SK-N-SH (cell line): ENCODE data around the gene LHX5.

ENCODE experiments used
- CTCF ChIP-seq: fragments of 200-600 bp; sonication (generic); IDR thresholded peaks from 2 replicates; pipeline ENCODE4 v1.6.1; 2017; ENCODE audit warnings: antibody characterized with exemption, mild to moderate bottlenecking, moderate library complexity
- ELF1 ChIP-seq: IDR thresholded peaks from 2 replicates; pipeline ENCODE4 v1.4.0; 2012
- EP300 ChIP-seq, 2 experiments: IDR thresholded peaks; 2 replicates each; pipeline versions ENCODE4 v1.4.0 to v1.6.1; 2012; ENCODE audit warnings: borderline replicate concordance in 1 of 2, low read depth in 1 of 2, low read length in 1 of 2
- EZH2phosphoT487 ChIP-seq: fragments of 200-600 bp; sonication (generic); IDR thresholded peaks from 2 replicates; pipeline ENCODE4 v1.6.1; 2017; ENCODE audit warnings: low read depth, mixed run types, mild to moderate bottlenecking, antibody characterized with exemption, moderate library complexity, borderline replicate concordance
- FOSL2 ChIP-seq: IDR thresholded peaks from 2 replicates; pipeline ENCODE4 v1.4.0; 2012; ENCODE audit warnings: low read depth, mild to moderate bottlenecking, moderate library complexity, borderline replicate concordance
- FOXJ3 ChIP-seq: sonication (generic); formaldehyde crosslinking; IDR thresholded peaks from 2 replicates; pipeline ENCODE4 v1.5.1; 2020; ENCODE audit warnings: mild to moderate bottlenecking, missing genetic modification reagents
- JUND ChIP-seq: IDR thresholded peaks from 2 replicates; pipeline ENCODE4 v1.4.0; 2012
- REST ChIP-seq: IDR thresholded peaks from 2 replicates; pipeline ENCODE4 v1.6.1; 2012; ENCODE audit warnings: mild to moderate bottlenecking, low read depth, low read length, moderate library complexity
- RFX5 ChIP-seq: IDR thresholded peaks from 2 replicates; pipeline ENCODE4 v1.6.1; 2012; ENCODE audit warnings: mild to moderate bottlenecking, improper control_type of control experiment, low read length
- SMC3 ChIP-seq: IDR thresholded peaks from 2 replicates; pipeline ENCODE4 v1.6.1; 2012; ENCODE audit warnings: low read depth, low read length, improper control_type of control experiment
- TEAD4 ChIP-seq: IDR thresholded peaks from 2 replicates; pipeline ENCODE4 v1.4.0; 2012; ENCODE audit warnings: mild to moderate bottlenecking, borderline replicate concordance; ENCODE audit not compliant: insufficient read depth
- USF2 ChIP-seq: fragments of 150-350 bp; IDR thresholded peaks from 2 replicates; pipeline ENCODE4 v1.6.1; 2017; ENCODE audit warnings: antibody characterized with exemption, low read length, low read depth, borderline replicate concordance

- TF ChIP-seq JUND (no peak), EZH2phosphoT487 (no peak), REST (no peak), CTCF (no peak), FOSL2 (no peak), EP300 (IDR thresholded peaks at IDR 0.05; ENCODE audit: borderline replicate concordance in 1 of 2, low read depth in 1 of 2, low read length in 1 of 2) (no peak), FOXJ3 (CRISPR knock-in tag) (no peak), SMC3 (no peak), ELF1 (no peak), TEAD4 (no peak), USF2 (no peak), RFX5 (no peak)
These were observed 15.5 kb downstream of the LHX5 start for GRCh38 chr12:113456199-113456598.
